NCI-H2171 treated with DMSO at 0.1 percent for 48 hours (cell line): ENCODE results near the gene CDH9.
"Not testable (repeated sequence)": the region's sequence is repeated elsewhere in the genome, so short reads cannot be mapped to it uniquely, and the experiment has no call there.

ENCODE experiments used
- DNase-seq: peaks from one replicate; lab custom pipeline; 2025; lab: John Stamatoyannopoulos, UW

CDH9 gene

DNA sequence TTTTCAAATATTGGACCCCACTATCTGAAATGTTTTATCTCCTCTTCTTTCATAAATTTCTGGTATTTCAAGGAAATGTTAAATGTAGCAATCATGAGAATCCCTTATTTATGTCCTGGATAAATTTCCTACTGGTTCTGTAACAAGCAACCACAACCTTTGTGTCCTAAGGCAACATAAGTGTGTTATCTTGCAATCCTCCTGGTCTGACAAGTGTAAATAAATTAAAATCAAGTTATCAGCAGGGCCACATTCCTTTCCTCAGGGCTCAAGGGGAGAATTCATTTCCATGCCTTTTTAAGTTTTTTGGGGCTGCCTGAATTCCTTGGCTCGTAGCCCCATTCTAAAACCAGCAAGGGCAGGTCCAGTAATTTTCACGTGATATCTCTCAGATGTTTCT lies 83.2 kb downstream of the CDH9 start:
- no peak for DNase-seq

GRCh38 chr5:26948921-26949320 lies 89.5 kb downstream of the CDH9 start:
- DNase-seq: no peak

DNA sequence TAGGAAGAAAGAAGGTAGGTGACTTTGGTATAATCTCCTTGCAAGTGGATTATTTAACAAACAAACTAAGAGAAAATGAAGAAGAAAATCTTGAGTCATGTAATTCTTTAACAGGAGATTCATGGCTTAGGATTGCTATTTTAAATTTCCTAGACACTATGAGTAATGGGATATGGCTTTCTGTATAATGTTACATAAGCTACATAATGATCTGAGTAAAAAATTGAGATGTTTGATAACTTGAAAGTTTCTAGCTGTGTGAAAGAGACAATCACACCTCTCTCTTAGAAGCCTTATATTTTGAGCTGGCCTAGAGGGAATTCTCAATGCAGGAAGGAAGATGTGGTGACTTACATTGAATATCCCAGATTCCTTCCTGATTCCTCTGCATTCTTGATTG lies 92.5 kb downstream of the CDH9 start:
- DNase-seq: no peak

GRCh38 chr5:26942481-26942880 lies 95.9 kb downstream of the CDH9 start:
- no peak for DNase-seq

GRCh38 chr5:26940994-26941393 lies 97.4 kb downstream of the CDH9 start:
- peak; percentile 21 for DNase-seq

DNA sequence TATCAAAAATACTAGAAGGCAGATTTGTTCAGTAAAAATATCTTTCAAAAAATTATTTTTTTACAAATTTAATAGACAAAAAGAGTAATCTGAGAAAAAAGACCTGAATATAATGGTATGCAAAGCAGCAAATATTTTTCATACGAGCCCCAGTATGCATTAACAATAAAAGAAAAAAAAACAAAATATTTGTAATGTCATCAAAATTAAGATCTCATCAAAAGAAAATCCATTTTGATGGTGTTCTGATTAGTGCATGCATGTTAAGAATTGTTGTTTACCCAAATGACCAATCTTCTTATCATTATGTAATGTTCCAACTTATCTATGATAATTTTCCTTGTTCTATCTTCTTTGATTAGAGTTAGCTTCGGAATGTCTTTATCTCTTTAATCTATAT lies 106.1 kb downstream of the CDH9 start:
- DNase-seq: no peak

DNA sequence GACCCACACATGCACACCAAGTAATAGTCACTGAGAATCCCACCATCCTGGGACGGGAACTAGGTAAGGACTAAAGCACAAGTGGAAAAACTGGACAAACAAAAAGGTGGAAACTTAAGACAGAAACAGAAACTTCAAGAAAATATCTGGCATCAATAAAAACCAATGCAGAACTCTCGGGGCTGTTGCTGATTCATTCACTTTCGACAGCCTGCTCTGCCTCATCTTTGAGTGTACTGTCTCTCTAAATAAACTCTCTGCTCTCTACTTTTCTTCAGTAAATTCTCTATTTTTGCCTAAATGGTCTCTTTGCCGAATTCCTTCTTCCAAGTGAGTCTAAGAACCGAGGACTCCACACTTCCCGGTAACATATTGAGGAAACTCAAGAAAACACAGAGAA lies 116.9 kb downstream of the CDH9 start:
- no peak for DNase-seq

DNA sequence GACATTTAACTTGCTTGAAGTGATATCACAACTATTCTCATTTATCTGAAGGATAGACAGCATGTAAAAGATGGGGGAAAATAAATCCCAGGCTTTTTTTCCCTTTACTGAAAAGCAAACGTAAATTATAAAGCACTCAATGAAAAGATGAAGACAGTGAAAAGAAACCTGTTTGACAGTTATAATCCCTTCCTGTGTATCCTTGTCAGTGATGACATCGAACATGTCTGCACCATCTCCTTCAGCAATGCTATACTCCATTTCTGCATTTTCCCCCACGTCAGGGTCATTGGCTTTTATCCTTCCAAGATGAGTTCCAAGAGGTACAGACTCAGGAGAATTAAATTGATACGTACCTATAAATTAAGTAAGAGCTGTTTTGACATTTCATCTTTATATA lies 134.9 kb downstream of the CDH9 start:
- DNase-seq: no peak

GRCh38 chr5:26894719-26895263 lies 143.6 kb downstream of the CDH9 start:
- no peak for DNase-seq

GRCh38 chr5:26893078-26893477 lies 145.3 kb downstream of the CDH9 start:
- no peak for DNase-seq

- DNase-seq: peak; percentile 51
Measured at GRCh38 chr5:26889815-26890214, 148.6 kb downstream of the CDH9 start.

DNA sequence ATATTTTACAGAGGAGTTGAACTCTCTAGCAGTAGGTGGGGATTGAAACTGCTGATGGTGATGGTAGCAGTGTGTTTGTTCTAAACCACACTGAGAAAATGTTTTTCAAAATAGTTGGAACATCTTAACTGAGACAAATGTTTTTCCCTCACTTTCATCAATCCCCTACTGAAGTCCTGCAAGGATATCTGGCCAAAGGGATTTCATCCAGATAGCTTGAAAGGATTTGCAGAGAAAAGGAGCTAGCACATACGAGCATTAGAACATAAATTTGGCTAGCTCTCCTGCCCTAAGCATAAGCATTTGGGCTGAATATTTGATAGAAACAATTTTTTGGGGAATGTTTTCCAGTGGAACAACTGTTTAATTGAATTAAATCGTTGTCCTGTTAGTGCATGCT lies 153.9 kb downstream of the CDH9 start:
- DNase-seq: no peak

- no peak for DNase-seq
Measured at GRCh38 chr5:26883375-26883774, 155.0 kb downstream of the CDH9 start.

DNA sequence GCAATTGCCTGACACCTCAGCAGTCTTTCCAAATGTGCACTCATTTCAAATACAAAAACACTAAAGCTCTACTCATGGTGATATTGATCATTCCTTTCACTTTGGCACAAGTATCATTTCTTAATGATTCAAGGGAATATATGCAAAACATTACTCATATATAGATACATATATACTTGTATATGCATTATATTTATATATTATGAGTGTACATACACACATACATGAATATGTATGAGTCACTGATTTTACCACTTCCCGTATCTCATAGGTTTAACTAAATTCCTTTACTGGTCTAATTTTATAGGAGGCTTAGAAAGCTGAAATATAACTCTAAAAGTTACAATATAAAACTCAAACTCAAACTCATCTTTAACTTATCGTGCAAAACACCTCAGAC lies 156.5 kb downstream of the CDH9 start:
- no peak for DNase-seq

GRCh38 chr5:26877154-26877553 lies 161.2 kb downstream of the CDH9 start:
- DNase-seq: no peak

GRCh38 chr5:26872337-26872736 lies 166.0 kb downstream of the CDH9 start:
- no peak for DNase-seq

DNA sequence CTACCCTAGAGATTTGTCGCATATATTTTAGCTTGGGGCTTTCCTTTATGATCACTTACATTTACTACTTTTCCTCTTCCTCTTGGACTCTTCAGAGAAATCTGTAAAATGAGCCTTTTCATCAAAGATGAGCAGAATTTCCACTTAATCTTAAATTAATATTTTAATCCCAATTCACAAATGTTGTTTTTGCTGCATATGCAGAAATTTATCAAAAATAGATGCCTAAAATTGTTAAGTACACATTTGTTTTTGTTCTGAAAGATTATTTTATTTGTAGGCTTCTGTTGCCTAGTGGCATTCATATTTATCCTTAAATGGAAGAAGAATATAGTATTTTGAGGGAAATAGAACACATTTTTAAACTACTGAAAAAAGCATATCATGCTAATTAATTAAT lies 168.6 kb downstream of the CDH9 start:
- DNase-seq: no peak

DNA sequence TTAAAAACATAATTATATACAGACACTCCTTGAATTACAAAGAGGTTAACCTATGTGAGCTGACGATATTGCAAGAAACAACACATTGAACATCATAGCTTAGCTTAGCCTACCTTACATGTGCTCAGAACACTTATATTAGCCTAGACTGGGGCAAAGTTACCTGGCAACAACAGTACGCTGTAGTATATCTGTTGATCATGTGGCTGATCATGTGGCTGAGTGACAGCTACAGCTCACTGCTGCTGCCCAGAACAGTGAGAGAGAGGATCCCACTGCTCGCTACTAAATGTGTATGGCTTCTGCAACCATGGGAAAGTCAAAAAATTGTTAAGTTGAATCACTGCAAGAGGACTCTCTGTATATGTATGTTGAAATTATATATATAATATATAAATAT lies 169.9 kb downstream of the CDH9 start:
- DNase-seq: no peak

DNA sequence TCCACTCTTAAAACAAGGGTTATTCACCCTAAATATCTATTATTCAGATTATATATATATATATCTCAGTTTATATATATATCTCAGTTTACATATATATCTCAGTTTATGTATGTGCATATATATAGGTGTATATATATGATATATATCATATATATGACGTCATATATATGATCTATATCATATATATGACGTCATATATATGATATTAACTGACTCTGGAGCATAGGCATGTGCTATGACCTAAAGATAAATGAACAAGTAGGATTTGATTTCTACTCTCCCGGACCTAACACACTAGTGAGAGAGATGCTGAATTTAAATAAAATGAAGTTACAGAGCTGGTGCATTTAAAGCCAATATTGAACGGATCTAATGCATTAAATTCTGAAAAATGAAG lies 174.3 kb downstream of the CDH9 start:
- DNase-seq: no peak

DNA sequence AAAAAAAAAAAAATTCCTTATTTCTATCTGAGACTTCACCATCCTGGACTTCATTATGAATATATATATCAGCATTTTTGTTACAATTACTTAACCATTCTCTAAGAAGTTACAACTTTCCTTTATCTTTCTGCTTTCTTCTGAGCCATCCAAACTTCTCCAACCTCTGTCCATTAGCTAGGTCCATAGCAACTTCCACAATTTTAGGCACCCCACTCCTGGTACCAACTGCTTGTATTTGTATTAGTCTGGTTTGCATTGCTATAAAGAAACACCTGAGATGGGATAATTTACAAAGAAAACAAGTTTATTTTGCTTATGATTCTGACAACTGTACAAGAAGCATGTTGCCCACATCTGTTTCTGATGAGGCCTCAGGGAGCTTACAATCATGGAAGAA lies 182.1 kb downstream of the CDH9 start:
- no peak for DNase-seq

DNA sequence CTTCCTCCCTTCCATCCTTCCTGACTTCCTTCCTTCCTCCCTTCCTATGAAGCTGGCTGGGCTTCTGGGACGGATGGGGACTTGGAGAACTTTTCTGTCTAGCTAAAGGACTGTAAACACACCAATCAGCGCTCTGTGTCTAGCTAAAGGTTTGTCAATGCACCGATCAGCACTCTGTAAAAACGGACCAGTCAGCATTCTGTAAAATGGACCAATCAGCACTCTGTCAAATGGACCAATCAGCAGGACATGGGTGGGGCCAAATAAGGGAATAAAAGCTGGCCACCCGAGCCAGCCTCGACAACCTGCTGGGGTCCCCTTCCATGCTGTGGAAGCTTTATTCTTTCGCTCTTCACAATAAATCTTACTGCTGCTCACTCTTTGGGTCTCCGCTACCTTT lies 185.9 kb downstream of the CDH9 start:
- not testable (repeated sequence) for DNase-seq

DNA sequence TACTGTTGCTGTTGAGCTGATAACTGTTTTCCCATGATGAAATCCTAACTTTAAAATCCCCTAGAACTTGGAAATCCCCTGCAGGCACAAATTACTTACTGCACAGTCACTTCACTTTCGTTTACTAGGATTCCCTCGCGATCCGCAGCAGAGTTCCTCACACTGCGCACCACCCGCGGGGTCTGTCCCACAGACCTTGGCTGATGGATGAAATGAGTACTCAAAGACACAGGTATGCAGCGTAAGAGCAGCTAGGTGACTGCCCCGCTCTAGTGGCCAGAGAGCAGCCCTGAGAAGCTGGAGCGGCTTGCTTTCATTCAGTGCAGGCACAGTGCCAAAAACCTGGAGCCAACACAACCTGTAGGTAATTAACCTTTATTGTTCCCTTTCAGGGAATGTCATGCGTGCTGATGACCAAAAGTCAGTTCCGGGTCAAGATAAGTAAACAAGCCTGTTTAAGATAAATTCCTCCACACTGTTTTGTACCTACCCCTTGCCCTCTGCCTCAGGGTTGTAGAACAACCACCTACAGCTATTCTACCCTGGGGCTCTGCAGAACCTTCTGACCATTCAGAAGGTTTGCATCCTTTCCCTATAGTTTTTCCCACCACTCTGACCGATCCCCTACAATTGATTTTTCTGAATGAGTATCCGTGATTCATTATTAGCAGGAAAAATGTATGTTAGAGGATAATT lies 191.2 kb downstream of the CDH9 start:
- DNase-seq: peak; percentile 13

- peak; percentile 24 for DNase-seq
Measured at GRCh38 chr5:26843677-26844076, 194.7 kb downstream of the CDH9 start.

GRCh38 chr5:26833596-26833995 lies 204.8 kb downstream of the CDH9 start:
- DNase-seq: peak; percentile 66
